Prostate gland (tissue), 2 donors: ENCODE data around the gene NFATC1. TPM values are rescaled to one million over a fixed set of nuclear protein-coding genes. Genes with fewer than 3 reads are reported as not detected.

Experiments
- DNase-seq: peaks from one replicate; pipeline ENCODE4 v3.0.0-alpha.2; 2019; ENCODE audit warnings: low spot score
- H3K27ac ChIP-seq, 2 donors: fragments of 200-600 bp; sonication (generic); 2 replicates each; pipeline ENCODE4 v1.5.1; 2017 to 2019
- H3K27me3 ChIP-seq: fragments of 200-600 bp; sonication (generic); replicated peaks from 2 replicates; pipeline ENCODE4 v1.5.1; 2019; ENCODE audit not compliant: insufficient read depth
- H3K36me3 ChIP-seq, 2 donors: fragments of 200-600 bp; sonication (generic); 1 replicate in 1 of 2; 2 replicates in 1 of 2; pipeline versions ENCODE4 v1.5.1 to v1.8.1; 2017 to 2019
- H3K4me1 ChIP-seq: fragments of 200-600 bp; sonication (generic); replicated peaks from 2 replicates; pipeline ENCODE4 v1.5.1; 2019
- H3K4me3 ChIP-seq, 2 donors: fragments of 200-600 bp; sonication (generic); 2 replicates each; pipeline ENCODE4 v1.5.1; 2017 to 2019
- H3K9me3 ChIP-seq: fragments of 200-600 bp; sonication (generic); 2 replicates; pipeline ENCODE4 v1.5.1; 2017
- POLR2A ChIP-seq: fragments of 450-650 bp; IDR thresholded peaks from one replicate; pipeline ENCODE4 v1.6.1; 2016; ENCODE audit warnings: antibody characterized with exemption, mild to moderate bottlenecking
- POLR2AphosphoS5 ChIP-seq: sonication (generic); formaldehyde crosslinking; IDR thresholded peaks from one replicate; pipeline ENCODE4 v1.6.1; 2017; ENCODE audit warnings: antibody characterized with exemption
- WGBS: methylation state at CpG from one replicate; pipeline ENCODE4 v1.1.5; 2018; 5-methylcytosine and 5-hydroxymethylcytosine counted together
- intact Hi-C: fragments of 100-400 bp; cut with DNase I; formaldehyde crosslinking; loops from one replicate; pipeline ENCODE4 v1.14.2; 2022
- total RNA-seq, 2 donors: library from RNA; depleted of rRNA; stranded (reverse); fragments of >200 nt; gene quantifications; one replicate each; pipeline ENCODE4 v1.1.0, GENCODE V29; 2016
- TF ChIP-seq, protein P1 (sequence below), 4 experiments: fragments of 200-600 bp in 2 of 4; fragments of 450-650 bp in 2 of 4; sonication (generic) in 2 of 4; IDR thresholded peaks; 1 replicate in 3 of 4; 2 replicates in 1 of 4; pipeline ENCODE4 v1.5.1; 2016 to 2019; ENCODE audit warnings: antibody characterized with exemption in 4 of 4, mild to moderate bottlenecking in 2 of 4, moderate library complexity in 2 of 4

Gene NFATC1
- total RNA-seq, 2 donors from 2014 or later, result 16.8 to 24.6 TPM

DNA sequence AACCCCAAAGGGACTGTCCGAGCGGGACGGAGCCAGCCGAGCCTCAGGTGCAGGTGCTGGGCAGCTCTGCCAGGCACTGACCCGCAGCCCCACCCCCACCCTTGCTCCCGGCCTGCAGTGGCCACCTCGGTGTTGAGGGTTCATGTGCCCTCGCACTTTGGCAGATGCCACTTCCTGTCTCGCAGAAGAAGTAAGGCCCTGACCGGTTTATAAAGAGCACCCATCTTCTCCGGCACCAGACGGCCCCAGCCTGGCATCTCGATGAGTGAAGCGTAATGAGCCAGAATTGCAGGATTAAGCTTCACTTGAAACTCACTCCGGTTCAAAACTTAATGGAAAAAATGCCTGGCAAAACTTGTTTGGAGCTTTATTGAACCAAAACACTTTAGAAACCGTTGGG is 10.9 kb upstream of the NFATC1 start:
- no peaks in the 10 kb centered on the region for H3K9me3 ChIP-seq
- H3K4me1 ChIP-seq, result no peaks in the 10 kb centered on the region
- 63% methylated on average over 16 of the region's 16 CpGs for WGBS
- H3K4me3 ChIP-seq, result no peak overlapping the region
- intact Hi-C loops, result no loop called here
- H3K27ac ChIP-seq, result no peak overlapping the region
- H3K27me3 ChIP-seq, result no peaks in the 10 kb centered on the region
- no peak for TF ChIP-seq POLR2AphosphoS5
- TF ChIP-seq, protein P1, sequence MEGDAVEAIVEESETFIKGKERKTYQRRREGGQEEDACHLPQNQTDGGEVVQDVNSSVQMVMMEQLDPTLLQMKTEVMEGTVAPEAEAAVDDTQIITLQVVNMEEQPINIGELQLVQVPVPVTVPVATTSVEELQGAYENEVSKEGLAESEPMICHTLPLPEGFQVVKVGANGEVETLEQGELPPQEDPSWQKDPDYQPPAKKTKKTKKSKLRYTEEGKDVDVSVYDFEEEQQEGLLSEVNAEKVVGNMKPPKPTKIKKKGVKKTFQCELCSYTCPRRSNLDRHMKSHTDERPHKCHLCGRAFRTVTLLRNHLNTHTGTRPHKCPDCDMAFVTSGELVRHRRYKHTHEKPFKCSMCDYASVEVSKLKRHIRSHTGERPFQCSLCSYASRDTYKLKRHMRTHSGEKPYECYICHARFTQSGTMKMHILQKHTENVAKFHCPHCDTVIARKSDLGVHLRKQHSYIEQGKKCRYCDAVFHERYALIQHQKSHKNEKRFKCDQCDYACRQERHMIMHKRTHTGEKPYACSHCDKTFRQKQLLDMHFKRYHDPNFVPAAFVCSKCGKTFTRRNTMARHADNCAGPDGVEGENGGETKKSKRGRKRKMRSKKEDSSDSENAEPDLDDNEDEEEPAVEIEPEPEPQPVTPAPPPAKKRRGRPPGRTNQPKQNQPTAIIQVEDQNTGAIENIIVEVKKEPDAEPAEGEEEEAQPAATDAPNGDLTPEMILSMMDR (IDR thresholded peaks at IDR 0.05), result no peak
- no peak for TF ChIP-seq POLR2A
- no peak for DNase-seq
- no peaks in the 10 kb centered on the region for H3K36me3 ChIP-seq

DNA sequence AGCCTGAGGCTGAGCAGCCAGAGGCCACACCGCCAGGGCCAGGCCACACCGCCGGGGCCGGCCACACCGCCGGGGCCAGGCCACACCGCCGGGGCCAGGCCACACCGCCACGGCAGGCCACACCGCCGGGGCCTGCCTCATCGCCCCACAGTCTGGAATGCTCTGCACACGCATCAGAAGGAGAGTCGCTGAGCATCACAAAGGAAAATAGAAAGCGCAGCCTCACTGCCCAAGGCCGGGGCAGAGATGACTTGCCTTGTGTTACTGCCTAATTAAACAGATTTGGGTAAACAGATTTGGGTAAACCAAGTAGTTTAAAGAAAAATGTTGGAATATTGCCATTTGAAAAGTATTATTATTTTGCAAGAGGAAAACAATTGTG is 10.4 kb upstream of the NFATC1 start:
- intact Hi-C loops, result no loop called here
- H3K36me3 ChIP-seq, result no peaks in the 10 kb centered on the region
- TF ChIP-seq POLR2AphosphoS5 (no peak), POLR2A (no peak)
- TF ChIP-seq, protein P1 (IDR thresholded peaks at IDR 0.05), result no peak
- no peak for DNase-seq
- 61% methylated on average over 16 of the region's 17 CpGs for WGBS
- H3K27ac ChIP-seq, result no peak overlapping the region
- no peak overlapping the region for H3K4me3 ChIP-seq
- H3K9me3 ChIP-seq, result no peaks in the 10 kb centered on the region
- no peaks in the 10 kb centered on the region for H3K4me1 ChIP-seq
- H3K27me3 ChIP-seq, result no peaks in the 10 kb centered on the region

DNA sequence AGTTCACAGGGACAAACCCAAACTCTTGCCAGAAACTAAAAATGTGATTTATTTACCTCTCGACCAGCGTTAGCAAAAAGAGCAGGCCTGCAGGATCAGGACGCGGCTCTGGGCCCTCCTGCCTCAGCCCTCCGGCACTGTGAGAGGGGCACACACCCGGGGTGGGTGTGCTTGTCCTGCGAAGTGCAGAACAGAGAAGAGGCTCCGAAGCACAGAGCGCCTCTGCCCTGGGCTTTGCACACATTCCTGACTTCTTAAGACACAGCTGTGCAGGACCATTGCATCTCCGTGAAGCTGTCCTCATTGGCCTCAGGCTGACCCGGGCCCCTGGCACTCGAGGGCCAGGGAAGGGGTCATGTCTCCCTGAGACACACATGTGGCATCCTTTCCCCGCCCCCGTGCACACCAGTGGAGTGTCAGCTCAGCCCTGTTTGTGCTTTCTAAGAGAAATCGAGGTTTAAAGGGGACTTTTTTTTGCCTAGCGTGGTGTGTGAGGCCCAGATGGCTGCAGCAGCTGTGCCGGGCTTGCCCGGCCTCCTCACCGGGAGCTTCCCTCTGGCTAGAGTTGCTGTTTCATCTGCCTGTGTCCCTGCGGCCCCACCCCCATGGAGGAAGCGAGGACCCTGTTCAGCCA is 9.9 kb upstream of the NFATC1 start:
- no peak for DNase-seq
- Histone ChIP-seq H3K4me3 (no peak overlapping the region), H3K9me3 (no peaks in the 10 kb centered on the region), H3K4me1 (no peaks in the 10 kb centered on the region), H3K27me3 (no peaks in the 10 kb centered on the region), H3K27ac (no peak overlapping the region), H3K36me3 (no peaks in the 10 kb centered on the region)
- intact Hi-C loops, result no loop called here
- WGBS, result 61% methylated on average over 21 of the region's 21 CpGs
- TF ChIP-seq POLR2AphosphoS5, result no peak
- no peak for TF ChIP-seq POLR2A
- TF ChIP-seq, protein P1 (IDR thresholded peaks at IDR 0.05), result no peak

DNA sequence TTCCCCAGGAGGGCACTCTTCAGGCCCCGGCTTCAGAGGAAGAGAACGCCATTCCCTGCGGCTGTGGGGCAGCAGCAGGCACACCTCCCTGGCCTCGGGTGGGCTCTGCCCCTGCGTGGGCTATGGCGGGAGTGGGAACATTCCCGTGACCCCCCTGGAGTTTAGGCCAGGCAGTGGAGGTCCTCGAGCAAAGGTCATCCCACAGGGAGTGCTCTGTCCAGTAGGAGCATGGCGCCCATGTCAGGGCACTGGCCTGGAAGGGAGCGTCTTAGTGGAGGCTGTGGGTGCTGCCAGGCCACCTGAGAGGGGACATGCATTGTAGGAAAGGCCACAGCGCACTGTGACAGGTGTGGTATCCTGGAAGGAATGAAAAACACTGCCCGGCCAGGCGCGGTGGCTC is 9.2 kb upstream of the NFATC1 start:
- H3K36me3 ChIP-seq, result no peaks in the 10 kb centered on the region
- intact Hi-C loops, result no loop called here
- H3K9me3 ChIP-seq, result no peaks in the 10 kb centered on the region
- TF ChIP-seq POLR2A (no peak), POLR2AphosphoS5 (no peak)
- TF ChIP-seq, protein P1 (IDR thresholded peaks at IDR 0.05), result no peak
- no peak overlapping the region for H3K4me3 ChIP-seq
- H3K27ac ChIP-seq, result no peak overlapping the region
- DNase-seq, result no peak
- H3K27me3 ChIP-seq, result no peaks in the 10 kb centered on the region
- WGBS, result 87% methylated on average over 14 of the region's 14 CpGs
- no peaks in the 10 kb centered on the region for H3K4me1 ChIP-seq

DNA sequence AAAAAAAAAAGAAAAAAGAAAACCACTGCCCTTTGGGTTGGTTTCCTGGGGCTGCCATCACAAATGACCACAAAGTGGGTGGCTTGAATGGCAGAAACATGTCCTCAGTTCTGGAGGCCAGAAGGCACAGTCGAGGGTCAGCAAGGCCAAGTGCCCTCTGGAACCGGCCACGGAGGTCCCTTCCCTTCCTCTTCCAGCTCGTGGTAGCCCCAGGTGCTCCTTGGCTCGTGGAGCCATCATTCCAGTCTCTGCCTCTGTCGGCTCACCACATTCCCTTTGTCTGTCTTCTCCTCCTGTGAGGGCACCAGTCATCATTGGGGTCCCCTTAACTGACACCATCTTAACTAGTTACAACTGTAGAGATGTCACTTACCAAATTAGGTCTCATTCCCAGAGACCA is 8.5 kb upstream of the NFATC1 start:
- Histone ChIP-seq H3K4me1 (no peaks in the 10 kb centered on the region), H3K4me3 (no peak overlapping the region), H3K9me3 (no peaks in the 10 kb centered on the region), H3K27ac (no peak overlapping the region), H3K27me3 (no peaks in the 10 kb centered on the region), H3K36me3 (no peaks in the 10 kb centered on the region)
- WGBS, result 78% methylated on average over 6 of the region's 6 CpGs
- intact Hi-C loops, result no loop called here
- no peak for TF ChIP-seq POLR2A
- no peak for TF ChIP-seq POLR2AphosphoS5
- TF ChIP-seq, protein P1 (IDR thresholded peaks at IDR 0.05), result no peak
- DNase-seq, result no peak
